Neutrophil (primary cell): ENCODE data around the gene PLEKHM3.

ENCODE experiments used
- H3K27ac ChIP-seq: fragments of 200-600 bp; sonication (generic); 2 replicates; pipeline ENCODE4 v1.5.1; 2016; ENCODE audit warnings: mild to moderate bottlenecking, moderate library complexity
- H3K27me3 ChIP-seq: fragments of 200-600 bp; sonication (generic); 2 replicates; pipeline ENCODE4 v1.6.0; 2016; ENCODE audit warnings: mild to moderate bottlenecking
- H3K36me3 ChIP-seq: fragments of 200-600 bp; sonication (generic); 2 replicates; pipeline ENCODE4 v1.5.1; 2017
- H3K4me1 ChIP-seq, 2 experiments: fragments of 200-600 bp in 1 of 2; sonication (generic) in 1 of 2; 1 replicate in 1 of 2; 2 replicates in 1 of 2; pipeline versions ENCODE4 v1.5.1 to v1.6.1; 2013 to 2016; ENCODE audit warnings: low read depth in 1 of 2, low read length in 1 of 2, mild to moderate bottlenecking in 1 of 2, moderate library complexity in 1 of 2; ENCODE audit not compliant: control insufficient read depth in 1 of 2, insufficient read depth in 1 of 2
- H3K4me3 ChIP-seq, 2 experiments: fragments of 200-600 bp in 1 of 2; sonication (generic) in 1 of 2; 1 replicate in 1 of 2; 2 replicates in 1 of 2; pipeline ENCODE4 v1.5.1; 2013 to 2016; ENCODE audit warnings: low read depth in 1 of 2, low read length in 1 of 2, mild to moderate bottlenecking in 1 of 2, moderate library complexity in 1 of 2
- H3K9me3 ChIP-seq: fragments of 200-600 bp; sonication (generic); 2 replicates; pipeline ENCODE4 v1.5.1; 2016
- TF ChIP-seq, protein P1 (sequence below): fragments of 200-600 bp; sonication (generic); IDR thresholded peaks from 2 replicates; pipeline ENCODE4 v1.5.1; 2016; ENCODE audit warnings: antibody characterized with exemption

PLEKHM3 gene

DNA sequence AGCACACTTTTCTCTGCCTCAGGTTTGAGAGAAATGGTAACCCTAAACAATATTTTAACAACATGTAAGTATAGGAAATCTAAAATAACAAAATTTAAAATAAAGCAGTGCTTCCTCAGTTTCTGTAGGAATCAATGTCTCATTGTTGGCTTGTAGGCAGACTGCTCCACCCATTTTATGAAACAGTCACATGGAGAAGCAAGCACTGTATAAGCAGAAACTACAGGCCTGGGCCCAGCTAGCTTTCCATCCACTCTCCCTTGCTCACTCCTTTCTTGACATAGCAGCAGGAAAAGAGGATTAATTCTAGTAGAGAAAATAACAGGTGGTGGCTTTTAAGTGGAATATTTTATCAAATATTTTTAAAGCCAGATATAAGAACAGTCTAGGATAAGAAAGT lies 97.2 kb downstream of the PLEKHM3 start:
- TF ChIP-seq, protein P1, sequence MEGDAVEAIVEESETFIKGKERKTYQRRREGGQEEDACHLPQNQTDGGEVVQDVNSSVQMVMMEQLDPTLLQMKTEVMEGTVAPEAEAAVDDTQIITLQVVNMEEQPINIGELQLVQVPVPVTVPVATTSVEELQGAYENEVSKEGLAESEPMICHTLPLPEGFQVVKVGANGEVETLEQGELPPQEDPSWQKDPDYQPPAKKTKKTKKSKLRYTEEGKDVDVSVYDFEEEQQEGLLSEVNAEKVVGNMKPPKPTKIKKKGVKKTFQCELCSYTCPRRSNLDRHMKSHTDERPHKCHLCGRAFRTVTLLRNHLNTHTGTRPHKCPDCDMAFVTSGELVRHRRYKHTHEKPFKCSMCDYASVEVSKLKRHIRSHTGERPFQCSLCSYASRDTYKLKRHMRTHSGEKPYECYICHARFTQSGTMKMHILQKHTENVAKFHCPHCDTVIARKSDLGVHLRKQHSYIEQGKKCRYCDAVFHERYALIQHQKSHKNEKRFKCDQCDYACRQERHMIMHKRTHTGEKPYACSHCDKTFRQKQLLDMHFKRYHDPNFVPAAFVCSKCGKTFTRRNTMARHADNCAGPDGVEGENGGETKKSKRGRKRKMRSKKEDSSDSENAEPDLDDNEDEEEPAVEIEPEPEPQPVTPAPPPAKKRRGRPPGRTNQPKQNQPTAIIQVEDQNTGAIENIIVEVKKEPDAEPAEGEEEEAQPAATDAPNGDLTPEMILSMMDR: no peak
- H3K4me3 ChIP-seq: no peak overlapping the region
- H3K36me3 ChIP-seq: peaks cover 34% of the 10 kb centered on the region
- H3K27ac ChIP-seq: no peak overlapping the region
- H3K27me3 ChIP-seq: no peaks in the 10 kb centered on the region
- no peaks in the 10 kb centered on the region for H3K9me3 ChIP-seq
- peaks cover 10 to 12% of the 10 kb centered on the region in 2 experiments for H3K4me1 ChIP-seq

DNA sequence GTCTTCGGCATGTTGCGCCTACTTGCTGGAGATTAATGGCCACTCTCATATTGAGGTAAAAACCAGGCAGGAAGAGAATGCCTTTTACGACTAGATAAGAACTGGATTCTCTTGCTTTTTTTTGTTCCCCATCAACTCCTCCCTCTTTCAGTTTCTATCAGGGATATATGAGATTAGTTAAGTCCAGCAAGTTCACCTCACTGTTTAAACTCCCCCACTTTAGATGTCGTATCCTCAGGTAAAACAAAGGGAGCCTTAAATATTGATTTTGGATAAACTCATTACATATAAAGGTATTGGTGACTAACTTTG lies 98.4 kb downstream of the PLEKHM3 start:
- TF ChIP-seq, protein P1: no peak
- Histone ChIP-seq H3K36me3 (peaks cover 34% of the 10 kb centered on the region), H3K9me3 (no peaks in the 10 kb centered on the region), H3K27me3 (no peaks in the 10 kb centered on the region), H3K27ac (no peak overlapping the region), H3K4me3 (no peak overlapping the region), H3K4me1 (peaks cover 10 to 12% of the 10 kb centered on the region in 2 experiments)

DNA sequence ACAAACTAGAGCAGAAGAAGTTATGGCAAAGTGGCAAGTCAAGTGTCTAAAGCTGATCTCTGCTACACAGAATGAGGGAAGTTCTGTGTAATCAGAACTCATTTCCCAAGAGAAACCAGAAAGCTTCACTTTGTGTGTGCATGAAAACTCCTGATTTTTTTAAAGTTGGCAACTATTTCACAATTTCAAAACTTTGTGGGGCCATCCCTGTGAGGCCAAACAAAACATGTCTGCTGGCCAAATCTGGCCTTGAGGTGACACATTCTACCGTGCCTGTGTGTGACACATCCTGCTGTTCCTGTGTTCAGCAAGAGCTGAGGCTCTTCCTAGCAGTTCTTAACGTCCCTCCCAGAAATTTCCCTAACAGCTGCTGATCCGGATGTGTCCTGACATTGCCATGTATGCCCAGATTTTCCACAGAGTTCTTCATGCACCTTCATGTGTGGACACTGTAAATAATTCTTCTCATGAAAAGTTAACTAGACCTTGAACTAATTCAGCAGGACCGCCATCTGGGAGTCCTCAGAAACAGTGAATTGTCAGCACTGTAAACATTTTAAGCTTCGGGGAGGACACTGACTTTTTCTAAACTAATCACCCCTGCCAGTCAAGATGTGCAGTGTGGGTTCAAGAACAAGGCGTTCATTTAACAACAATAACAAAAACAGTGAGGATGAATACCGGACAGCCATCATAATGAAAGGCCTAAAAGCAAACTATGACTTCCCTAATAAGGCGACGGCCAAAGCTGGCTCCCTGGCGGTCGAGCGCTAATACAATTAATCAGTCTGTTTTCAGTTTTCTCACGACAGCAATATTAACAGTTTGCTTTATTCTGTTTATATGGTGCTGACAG lies 99.0 kb downstream of the PLEKHM3 start:
- Histone ChIP-seq H3K9me3 (no peaks in the 10 kb centered on the region), H3K4me1 (peaks cover 7 to 9% of the 10 kb centered on the region in 2 experiments), H3K36me3 (peaks cover 31% of the 10 kb centered on the region), H3K27ac (no peak overlapping the region), H3K27me3 (no peaks in the 10 kb centered on the region), H3K4me3 (no peak overlapping the region)
- TF ChIP-seq, protein P1: no peak

DNA sequence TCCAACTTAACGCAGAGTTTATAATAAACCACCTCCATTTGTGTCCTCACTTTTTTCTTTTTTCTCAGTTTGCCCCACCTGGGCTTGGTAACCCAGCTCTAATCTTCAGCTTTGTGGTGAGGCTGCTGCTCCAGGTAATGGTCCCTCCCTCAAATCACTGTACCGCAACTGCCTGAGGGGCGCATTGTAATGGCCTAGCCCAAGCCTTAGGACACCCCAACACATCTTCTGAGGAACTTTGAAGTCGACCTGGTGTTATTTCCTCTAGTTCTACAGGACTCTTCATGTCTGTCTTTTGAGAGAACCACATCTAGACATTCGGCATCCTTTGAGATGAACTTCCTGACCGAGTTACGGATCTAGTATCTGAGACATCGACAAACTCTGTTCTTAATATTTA lies 99.7 kb downstream of the PLEKHM3 start:
- TF ChIP-seq, protein P1: no peak
- no peak overlapping the region for H3K4me3 ChIP-seq
- no peak overlapping the region for H3K27ac ChIP-seq
- no peaks in the 10 kb centered on the region for H3K9me3 ChIP-seq
- peaks cover 0 to 5% of the 10 kb centered on the region in 2 experiments for H3K4me1 ChIP-seq
- peaks cover 28% of the 10 kb centered on the region for H3K36me3 ChIP-seq
- no peaks in the 10 kb centered on the region for H3K27me3 ChIP-seq

DNA sequence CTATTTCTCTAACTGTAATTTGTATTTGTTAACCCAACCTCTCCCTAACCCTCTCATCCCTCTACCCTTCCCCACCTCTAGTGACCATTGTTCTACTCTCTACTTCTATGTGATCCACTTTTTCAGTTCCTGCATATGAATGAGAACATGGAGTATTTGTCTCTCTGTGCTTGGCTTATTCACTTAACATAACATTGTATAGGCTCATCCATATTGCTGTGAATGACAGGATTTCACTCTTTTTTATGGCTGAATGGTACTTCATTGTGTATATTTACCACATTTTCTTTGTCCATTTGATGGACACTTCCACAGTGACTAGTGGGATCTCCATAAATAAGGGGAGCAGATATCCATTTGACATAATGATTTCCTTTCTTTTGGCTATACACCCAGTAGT lies 103.7 kb downstream of the PLEKHM3 start:
- no peaks in the 10 kb centered on the region for H3K9me3 ChIP-seq
- no peak overlapping the region for H3K27ac ChIP-seq
- H3K4me3 ChIP-seq: no peak overlapping the region
- no peaks in the 10 kb centered on the region for H3K27me3 ChIP-seq
- peaks cover 0 to 5% of the 10 kb centered on the region in 2 experiments for H3K4me1 ChIP-seq
- TF ChIP-seq, protein P1: no peak
- H3K36me3 ChIP-seq: peaks cover 10% of the 10 kb centered on the region
